Breast epithelium (tissue), 4 donors: ENCODE measurements around the gene IL1RAPL2. TPM values are rescaled to one million over a fixed set of nuclear protein-coding genes. Genes with fewer than 3 reads are reported as not detected.

ENCODE experiments used
- DNase-seq, 2 donors: peaks; one replicate each; pipeline ENCODE4 v3.0.0-alpha.2; 2019; ENCODE audit warnings: low spot score in 2 of 2
- H3K27ac ChIP-seq, 2 donors: fragments of 200-600 bp; sonication (generic) in 1 of 2; one replicate each; pipeline ENCODE4 v1.5.1; 2016 to 2019; ENCODE audit warnings: mild to moderate bottlenecking in 1 of 2
- H3K27me3 ChIP-seq, 2 donors: fragments of 200-600 bp; sonication (generic) in 1 of 2; one replicate each; pipeline versions ENCODE4 v1.5.1 to v1.6.0; 2017 to 2019; ENCODE audit warnings: control low read depth in 1 of 2, mild to moderate bottlenecking in 1 of 2
- H3K36me3 ChIP-seq: fragments of 200-600 bp; one replicate; pipeline ENCODE4 v1.5.1; 2019
- H3K4me1 ChIP-seq, 2 donors: fragments of 200-600 bp; sonication (generic); one replicate each; pipeline ENCODE4 v1.5.1; 2016 to 2019; ENCODE audit warnings: control low read depth in 1 of 2
- H3K4me3 ChIP-seq, 3 donors: fragments of 200-600 bp; sonication (generic); 1 replicate in 2 of 3; 2 replicates in 1 of 3; pipeline ENCODE4 v1.5.1; 2016 to 2019; ENCODE audit warnings: mild to moderate bottlenecking in 3 of 3, moderate library complexity in 2 of 3
- H3K9me3 ChIP-seq, 2 donors: fragments of 200-600 bp; sonication (generic) in 1 of 2; one replicate each; pipeline ENCODE4 v1.5.1; 2016 to 2019; ENCODE audit warnings: control low read depth in 1 of 2
- POLR2A ChIP-seq: fragments of 450-650 bp; IDR thresholded peaks from one replicate; pipeline ENCODE4 v1.6.1; 2016; ENCODE audit warnings: antibody characterized with exemption, mild to moderate bottlenecking, moderate library complexity
- POLR2AphosphoS5 ChIP-seq, 3 donors: sonication (generic); formaldehyde crosslinking; IDR thresholded peaks; one replicate each; pipeline ENCODE4 v1.6.1; 2017; ENCODE audit warnings: antibody characterized with exemption in 3 of 3
- intact Hi-C: fragments of 100-400 bp; cut with DNase I; formaldehyde crosslinking; loops from one replicate; pipeline ENCODE4 v1.15.1; 2023; ENCODE audit warnings: low total_unique reads
- total RNA-seq, 3 donors: library from RNA; depleted of rRNA; stranded (reverse); fragments of >200 nt; gene quantifications; one replicate each; pipeline ENCODE4 v1.1.0, GENCODE V29; 2016
- TF ChIP-seq, protein P1 (sequence below), 3 donors: fragments of 450-650 bp; IDR thresholded peaks; one replicate each; pipeline ENCODE4 v1.5.1; 2016 to 2017; ENCODE audit warnings: antibody characterized with exemption in 3 of 3, mild to moderate bottlenecking in 3 of 3, moderate library complexity in 3 of 3

IL1RAPL2 gene
- total RNA-seq, 3 donors from 2014 or later: 0.44 to 0.66 TPM; not detected in 1

- no peaks in the 10 kb centered on the region for H3K9me3 ChIP-seq
- DNase-seq: no peak
- H3K27ac ChIP-seq: no peak overlapping the region
- H3K36me3 ChIP-seq: no peaks in the 10 kb centered on the region
- no peaks in the 10 kb centered on the region for H3K4me1 ChIP-seq
- peaks cover 0 to 25% of the 10 kb centered on the region in 2 donors for H3K27me3 ChIP-seq
- no peak for TF ChIP-seq POLR2A
- intact Hi-C loops: no loop called here
- no peak overlapping the region for H3K4me3 ChIP-seq
Measured at GRCh38 chrX:105634180-105634579, 1068.2 kb downstream of the IL1RAPL2 start.

DNA sequence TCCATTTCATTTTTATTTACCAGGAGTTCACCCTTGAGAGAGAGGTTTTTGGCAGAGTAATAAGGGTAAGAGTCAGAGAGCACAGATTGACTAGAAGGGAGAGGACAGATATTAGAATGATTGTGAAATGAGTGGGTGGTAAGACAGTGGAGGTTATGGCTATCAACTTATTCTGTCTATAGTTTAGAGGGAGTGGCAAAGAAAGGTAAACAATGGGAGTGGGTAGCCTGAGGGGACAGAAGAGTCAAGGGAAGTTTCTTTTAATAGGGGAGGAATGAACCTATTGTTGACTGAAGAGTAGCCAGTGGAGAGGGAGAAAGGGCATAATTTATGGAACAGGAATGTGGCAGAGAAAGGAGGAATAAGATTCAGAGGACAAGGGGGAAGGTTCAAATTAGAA lies 1069.8 kb downstream of the IL1RAPL2 start:
- Histone ChIP-seq H3K27me3 (peaks cover 0 to 34% of the 10 kb centered on the region in 2 donors), H3K4me1 (no peaks in the 10 kb centered on the region), H3K27ac (no peak overlapping the region), H3K4me3 (no peak overlapping the region), H3K36me3 (no peaks in the 10 kb centered on the region), H3K9me3 (no peaks in the 10 kb centered on the region)
- no peak for TF ChIP-seq POLR2A
- no peak for TF ChIP-seq POLR2AphosphoS5 (IDR thresholded peaks at IDR 0.05)
- TF ChIP-seq, protein P1, sequence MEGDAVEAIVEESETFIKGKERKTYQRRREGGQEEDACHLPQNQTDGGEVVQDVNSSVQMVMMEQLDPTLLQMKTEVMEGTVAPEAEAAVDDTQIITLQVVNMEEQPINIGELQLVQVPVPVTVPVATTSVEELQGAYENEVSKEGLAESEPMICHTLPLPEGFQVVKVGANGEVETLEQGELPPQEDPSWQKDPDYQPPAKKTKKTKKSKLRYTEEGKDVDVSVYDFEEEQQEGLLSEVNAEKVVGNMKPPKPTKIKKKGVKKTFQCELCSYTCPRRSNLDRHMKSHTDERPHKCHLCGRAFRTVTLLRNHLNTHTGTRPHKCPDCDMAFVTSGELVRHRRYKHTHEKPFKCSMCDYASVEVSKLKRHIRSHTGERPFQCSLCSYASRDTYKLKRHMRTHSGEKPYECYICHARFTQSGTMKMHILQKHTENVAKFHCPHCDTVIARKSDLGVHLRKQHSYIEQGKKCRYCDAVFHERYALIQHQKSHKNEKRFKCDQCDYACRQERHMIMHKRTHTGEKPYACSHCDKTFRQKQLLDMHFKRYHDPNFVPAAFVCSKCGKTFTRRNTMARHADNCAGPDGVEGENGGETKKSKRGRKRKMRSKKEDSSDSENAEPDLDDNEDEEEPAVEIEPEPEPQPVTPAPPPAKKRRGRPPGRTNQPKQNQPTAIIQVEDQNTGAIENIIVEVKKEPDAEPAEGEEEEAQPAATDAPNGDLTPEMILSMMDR (IDR thresholded peaks at IDR 0.05): no peak
- intact Hi-C loops: no loop called here
- no peak for DNase-seq

- TF ChIP-seq POLR2AphosphoS5 (IDR thresholded peaks at IDR 0.05) (no peak), POLR2A (no peak)
- TF ChIP-seq, protein P1 (IDR thresholded peaks at IDR 0.05): no peak
- Histone ChIP-seq H3K27me3 (peaks cover 0 to 34% of the 10 kb centered on the region in 2 donors), H3K36me3 (no peaks in the 10 kb centered on the region), H3K27ac (no peak overlapping the region), H3K4me1 (no peaks in the 10 kb centered on the region), H3K9me3 (no peaks in the 10 kb centered on the region), H3K4me3 (no peak overlapping the region)
- intact Hi-C loops: no loop called here
- DNase-seq: no peak
Measured at GRCh38 chrX:105636667-105637066, 1070.7 kb downstream of the IL1RAPL2 start.

GRCh38 chrX:105645667-105646357 lies 1079.8 kb downstream of the IL1RAPL2 start:
- no peak overlapping the region for H3K4me3 ChIP-seq
- no peaks in the 10 kb centered on the region for H3K4me1 ChIP-seq
- TF ChIP-seq, protein P1 (IDR thresholded peaks at IDR 0.05): no peak
- TF ChIP-seq POLR2AphosphoS5 (IDR thresholded peaks at IDR 0.05) (no peak), POLR2A (no peak)
- no peak overlapping the region for H3K27ac ChIP-seq
- intact Hi-C loops: no loop called here
- H3K36me3 ChIP-seq: no peaks in the 10 kb centered on the region
- peaks cover 0 to 36% of the 10 kb centered on the region in 2 donors for H3K27me3 ChIP-seq
- no peak for DNase-seq
- H3K9me3 ChIP-seq: no peaks in the 10 kb centered on the region

- TF ChIP-seq, protein P1 (IDR thresholded peaks at IDR 0.05): no peak
- TF ChIP-seq POLR2A: no peak
- TF ChIP-seq POLR2AphosphoS5 (IDR thresholded peaks at IDR 0.05): no peak
- H3K27me3 ChIP-seq: peaks cover 0 to 37% of the 10 kb centered on the region in 2 donors
Measured at GRCh38 chrX:105646592-105647372, 1080.8 kb downstream of the IL1RAPL2 start.

More at GRCh38 chrX:105646592-105647372, 1080.8 kb downstream of the IL1RAPL2 start:
- intact Hi-C loops: no loop called here
- Histone ChIP-seq H3K9me3 (no peaks in the 10 kb centered on the region), H3K27ac (no peak overlapping the region), H3K4me3 (no peak overlapping the region), H3K4me1 (no peaks in the 10 kb centered on the region), H3K36me3 (no peaks in the 10 kb centered on the region)
- DNase-seq: no peak
